CD1c-positive myeloid dendritic cell (primary cell): ENCODE data around the gene NUDT5.

Experiments used
- DNase-seq: peaks from one replicate; pipeline ENCODE4 v3.0.0-alpha.2; 2016; ENCODE audit errors: extremely low spot score

Gene NUDT5

DNA sequence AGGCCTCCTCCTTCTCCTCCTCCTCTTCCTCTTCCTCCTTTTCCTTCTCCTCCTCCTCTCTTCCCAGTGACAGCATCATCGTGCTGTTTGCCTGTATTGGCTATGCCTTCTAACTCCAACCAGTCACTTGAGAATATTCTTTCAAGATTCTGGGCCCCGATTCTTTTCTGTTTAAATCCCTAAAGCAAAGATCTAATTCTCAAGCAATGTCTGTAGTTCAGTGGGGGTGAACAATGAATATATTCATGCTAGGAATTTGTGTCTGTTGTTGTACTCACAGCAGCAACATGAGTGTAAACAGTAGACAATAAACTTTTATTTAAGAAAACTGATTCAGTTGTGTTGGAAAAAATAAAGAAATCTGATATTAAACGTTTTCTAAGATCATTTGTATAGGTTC is 30.7 kb downstream of the NUDT5 start:
- DNase-seq = no peak

DNA sequence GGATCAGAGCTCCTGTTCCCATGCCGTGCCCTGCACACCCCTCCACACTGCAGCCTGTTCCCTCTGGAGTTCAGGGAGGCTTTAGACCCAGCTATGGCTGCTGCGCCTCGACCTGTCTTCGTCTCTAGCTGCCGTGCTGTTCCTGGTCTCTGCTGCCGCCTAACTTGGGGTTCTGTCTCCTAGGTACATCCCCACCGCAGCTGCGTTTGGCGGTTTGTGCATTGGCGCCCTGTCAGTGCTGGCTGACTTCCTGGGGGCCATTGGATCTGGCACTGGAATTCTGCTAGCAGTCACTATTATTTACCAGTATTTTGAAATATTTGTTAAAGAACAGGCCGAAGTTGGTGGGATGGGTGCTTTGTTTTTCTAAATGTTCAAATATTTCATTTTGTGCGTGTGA is 31.6 kb downstream of the NUDT5 start:
- no peak for DNase-seq

DNA sequence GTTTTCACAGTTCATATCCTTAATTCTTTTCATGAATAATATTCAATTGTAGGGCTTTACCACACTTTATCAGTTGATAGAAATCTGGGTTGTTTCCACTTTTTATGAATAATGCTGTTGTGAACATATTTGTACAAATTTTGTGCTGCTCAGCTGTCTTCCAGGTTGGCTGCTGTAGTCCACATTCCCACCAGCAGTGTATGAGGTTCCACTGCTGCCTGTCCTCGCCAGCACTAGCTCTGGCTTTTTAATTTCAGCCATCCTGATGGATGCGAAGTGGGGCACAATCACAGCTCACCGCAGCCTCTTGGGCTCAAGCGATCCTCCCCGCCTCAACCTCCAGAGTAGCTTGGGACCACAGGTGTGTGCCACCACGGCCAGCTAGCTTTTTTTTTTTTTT is 32.8 kb downstream of the NUDT5 start:
- no peak for DNase-seq

DNA sequence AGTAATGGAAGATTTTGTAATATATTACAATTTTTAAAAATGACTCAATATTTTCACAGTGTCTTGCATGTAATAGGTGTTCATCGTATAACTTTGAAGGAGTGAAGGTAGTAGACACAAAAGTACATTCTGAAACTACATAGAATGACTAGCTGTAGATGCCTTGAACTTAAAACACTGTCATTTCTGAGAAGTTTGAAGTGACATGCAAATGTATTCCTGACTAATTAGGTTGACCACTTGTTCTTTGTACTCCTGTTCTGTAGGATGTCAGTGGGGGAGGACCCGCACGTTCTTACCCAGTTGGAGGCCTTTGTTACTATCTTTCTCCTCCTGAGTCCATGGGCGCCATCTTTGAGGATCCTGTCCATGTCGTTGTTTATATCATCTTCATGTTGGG is 35.0 kb downstream of the NUDT5 start:
- no peak for DNase-seq

DNA sequence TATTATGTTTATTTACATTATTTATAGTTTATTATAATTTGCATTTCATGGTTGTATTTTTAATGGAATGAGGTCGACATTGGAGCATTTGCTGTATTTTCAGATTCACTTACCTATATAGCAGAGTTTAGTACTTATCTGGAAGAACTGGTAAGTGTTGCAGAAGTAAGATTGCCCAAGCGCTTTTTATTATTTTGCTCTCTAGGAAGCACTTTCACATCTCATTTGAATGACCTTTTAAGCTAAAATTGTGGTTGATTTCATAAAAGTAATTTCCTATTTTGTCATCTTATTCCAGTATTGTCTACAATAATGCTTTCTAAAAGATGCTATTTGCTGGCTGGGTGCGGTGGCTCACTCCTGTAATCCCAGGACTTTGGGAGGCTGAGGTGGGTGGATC is 37.6 kb downstream of the NUDT5 start:
- DNase-seq = peak; percentile 84

DNA sequence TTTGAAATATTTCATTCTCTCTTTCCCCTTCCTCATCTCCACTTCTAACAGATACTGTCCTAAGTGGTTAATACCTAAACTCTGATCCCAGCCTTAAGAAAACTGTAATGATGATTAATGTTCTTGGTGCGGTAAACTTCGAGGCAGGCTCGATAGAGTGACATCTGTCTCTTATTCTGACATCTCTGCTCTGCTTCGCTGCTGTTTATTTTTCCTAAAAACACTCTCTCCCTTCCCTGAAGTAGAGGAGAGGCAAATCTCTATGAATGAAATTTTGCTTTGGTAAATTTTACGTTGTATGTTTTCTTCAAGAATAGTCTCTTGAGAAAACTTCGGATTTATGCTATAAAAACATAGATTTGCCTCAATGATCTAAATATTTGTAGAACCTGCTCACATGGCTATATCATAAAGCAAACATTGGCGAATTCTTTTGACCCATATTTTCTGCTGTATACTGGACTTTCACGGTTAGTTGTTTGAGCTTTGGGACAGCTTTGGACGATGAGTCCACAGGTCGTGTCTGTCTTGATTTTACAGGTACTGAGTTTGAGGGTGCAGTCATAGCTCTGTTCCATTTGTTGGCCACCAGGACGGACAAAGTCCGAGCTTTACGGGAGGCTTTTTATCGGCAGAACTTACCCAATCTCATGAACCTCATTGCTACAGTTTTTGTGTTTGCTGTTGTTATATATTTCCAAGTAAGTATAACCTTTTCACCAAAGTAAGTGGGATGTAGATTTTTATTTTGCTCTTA is 39.1 kb downstream of the NUDT5 start:
- DNase-seq = no peak

DNA sequence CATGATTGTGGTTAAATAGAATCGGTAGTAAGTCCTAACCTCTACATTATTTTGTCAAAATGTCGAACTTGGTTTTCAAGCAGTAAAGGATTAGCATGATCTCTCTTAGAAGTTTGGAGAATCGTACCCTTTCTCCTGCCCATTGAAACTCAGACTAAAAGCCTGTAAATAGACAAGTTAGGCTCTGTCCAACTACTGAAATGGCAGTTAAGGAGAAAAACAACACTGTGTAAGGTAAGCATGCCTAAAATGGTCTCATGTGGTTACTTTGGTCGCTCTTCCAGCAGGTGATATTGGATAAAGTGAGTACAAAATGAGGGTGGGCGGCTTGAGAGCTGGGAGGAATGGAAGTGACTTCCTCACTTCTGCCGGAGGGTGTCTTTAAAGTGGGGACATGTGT is 41.2 kb downstream of the NUDT5 start:
- DNase-seq = no peak

DNA sequence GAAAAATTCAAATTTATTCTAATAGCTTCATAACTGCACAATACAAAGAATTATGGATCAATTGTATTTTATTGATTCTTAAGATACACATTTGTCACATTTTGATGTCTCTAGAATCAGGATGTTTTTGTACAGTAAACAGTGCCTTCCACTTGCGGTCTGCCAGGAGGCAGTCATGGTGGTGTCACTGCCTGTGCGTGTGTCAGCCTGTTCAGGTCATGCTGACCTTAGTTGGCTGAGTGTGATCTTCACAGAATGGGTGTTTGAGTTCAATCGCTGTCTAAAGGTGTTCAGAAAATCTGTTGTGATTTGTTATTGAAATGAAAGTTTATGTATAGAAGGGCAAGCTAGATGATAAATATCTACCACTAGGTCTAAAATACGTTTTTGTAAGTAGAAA is 45.5 kb downstream of the NUDT5 start:
- DNase-seq = no peak

DNA sequence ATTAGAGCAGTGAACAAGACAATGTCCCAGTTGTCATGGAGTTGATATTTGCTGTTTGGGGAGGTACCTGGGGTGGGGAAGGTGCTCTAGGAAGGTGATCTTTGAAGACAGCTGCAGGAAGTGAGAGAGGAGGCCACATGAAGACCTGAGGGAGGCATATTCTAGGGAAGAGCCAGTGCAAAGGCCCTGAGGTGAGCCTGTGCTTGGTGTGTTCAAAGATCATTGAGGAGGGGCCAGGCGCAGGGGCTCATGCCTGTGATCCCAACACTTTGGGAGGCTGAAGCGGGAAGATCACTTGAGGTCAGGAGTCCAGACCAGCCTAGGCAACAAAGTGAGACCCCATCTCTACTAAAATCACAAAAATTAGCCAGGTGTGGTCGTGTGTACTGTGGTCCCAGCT is 51.2 kb downstream of the NUDT5 start:
- no peak for DNase-seq

DNA sequence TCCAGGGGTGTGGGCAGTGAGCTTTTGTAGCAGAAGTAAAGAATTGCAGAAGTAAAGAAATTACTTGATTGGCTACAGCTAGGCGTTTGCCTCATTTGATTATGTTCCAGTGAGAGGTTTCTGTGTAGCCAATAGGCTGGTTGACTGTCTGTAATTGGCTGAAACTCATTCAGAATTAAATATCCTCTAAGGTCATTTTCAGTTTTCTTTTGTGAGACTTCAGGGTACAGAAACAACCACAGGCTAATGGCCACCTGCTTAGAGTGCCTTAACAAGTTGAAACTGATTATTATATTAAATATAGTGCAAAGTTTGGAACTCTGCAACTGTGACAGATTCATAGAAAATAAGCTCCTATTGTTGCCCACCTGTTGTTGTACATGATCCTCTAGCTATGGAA is 55.7 kb downstream of the NUDT5 start:
- no peak for DNase-seq

DNA sequence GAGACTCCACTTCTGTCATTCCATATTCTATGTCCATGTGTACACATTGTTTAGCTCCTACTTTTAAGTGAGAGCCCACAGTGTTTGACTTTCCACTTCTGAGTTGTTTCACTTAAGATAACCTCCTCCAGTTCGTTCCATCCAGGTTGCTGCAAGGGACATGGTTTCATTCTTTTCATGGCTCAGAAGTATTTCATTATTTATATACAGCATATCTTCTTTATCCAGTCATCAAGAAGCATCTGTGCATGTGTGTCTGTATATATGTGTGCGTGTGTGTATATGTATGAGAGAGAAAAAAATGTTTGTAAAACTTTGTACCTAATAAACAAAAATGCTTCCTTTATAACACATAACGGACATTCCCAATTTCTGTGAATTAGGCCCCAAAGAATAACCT is 60.1 kb downstream of the NUDT5 start:
- DNase-seq = no peak

DNA sequence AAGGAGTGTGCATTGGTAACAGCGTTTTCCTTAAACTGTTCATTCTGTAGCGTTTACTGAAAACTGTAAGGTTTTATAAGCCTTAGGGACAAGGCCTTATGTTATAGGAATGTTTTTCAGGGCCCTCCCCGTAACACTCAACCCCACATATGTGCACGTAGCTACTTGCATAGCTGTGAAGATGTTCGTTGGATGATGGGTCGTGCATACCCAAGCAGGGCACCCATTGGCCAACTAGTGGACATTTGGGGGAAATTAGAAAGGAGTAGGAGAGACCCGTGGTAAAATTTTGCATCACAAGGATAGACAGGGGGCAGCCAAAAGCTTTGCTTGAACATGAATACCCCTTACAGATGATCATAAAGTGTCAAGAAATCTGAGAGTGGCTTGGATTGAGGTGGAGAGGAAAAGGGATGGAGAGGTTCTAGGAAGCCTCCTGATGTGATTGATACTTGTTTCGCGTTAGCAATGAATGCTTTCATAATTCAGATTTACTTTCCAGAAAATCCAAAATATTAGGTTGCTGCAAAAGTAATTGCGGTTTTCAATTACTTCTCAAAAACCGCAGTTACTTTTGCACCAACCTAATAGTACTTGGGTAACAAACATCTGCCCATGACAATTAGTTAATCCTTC is 65.3 kb downstream of the NUDT5 start:
- peak; percentile 30 for DNase-seq

DNA sequence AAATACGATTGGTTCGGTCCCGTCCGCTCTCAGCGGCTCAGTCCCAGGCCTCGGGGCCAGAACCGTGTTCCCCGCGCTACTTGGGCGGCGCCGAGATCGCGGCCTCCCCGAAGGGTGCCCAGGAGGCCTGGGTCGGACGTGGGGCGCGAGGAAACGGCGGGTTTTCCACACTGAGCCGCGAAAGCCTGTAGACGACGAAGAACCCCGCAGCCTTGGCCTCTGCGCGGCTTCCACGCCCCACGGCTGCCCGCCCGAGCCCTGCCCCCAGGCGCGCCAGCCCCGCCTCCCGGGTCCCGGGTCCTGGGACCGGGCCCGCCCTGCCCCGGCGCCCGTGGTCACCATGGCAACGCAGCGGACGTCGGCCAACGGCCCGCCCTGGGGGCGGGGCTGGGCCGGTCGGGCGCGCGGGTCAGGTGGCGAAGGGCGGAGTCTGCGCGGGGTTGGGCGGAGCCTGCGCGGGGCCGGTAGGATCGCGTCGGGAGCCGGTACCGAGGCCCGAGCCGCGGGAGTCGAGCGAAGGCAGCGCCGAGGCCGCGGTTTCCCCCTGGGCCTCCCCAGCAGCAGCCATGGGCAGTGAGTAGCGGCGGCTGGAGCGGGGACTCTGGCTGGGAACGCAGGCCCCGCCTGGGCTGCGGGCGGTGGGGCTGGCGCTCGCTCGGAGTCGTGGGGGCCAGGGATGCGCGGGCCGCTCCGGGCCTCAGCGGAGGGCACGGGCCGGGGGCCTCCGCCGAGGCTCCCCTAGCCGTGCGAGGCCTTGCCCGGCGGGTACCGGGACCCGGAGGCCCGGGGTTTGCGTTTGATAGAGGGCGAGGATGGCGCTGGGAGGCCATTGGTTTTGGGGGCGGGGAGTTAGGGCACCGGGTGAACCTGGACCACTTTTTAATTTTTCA is 66.2 kb downstream of the NUDT5 start, which contains the start of gene SEC61A2:
TSS of gene SEC61A2 (plus strand) at position 456 of the 890 bp plus-strand sequence. CDS start at position 567, 111 bp downstream.
- peak; percentile 99 for DNase-seq

DNA sequence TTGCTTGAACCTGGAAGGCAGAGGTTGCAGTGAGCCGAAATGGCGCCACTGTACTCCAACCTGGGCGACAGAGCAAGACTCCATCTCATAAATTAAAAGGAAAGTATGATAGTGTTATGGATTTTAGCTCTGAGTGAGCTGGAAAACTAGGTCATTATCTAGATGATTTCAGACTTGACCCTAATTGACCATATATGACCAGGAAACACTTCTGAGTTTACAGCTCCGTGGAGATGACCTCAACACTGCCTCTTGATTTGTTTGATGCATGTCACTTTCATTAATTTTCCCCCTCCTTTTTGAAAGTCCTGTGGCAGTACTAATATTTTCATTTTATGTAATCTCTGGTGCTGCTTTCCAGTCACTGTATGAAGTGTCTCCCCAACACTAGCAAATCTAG is 74.0 kb downstream of the NUDT5 start:
- no peak for DNase-seq
